Measurements from ENCODE around the gene COL4A4. TPM values are rescaled to one million over a fixed set of nuclear protein-coding genes. Genes with fewer than 3 reads are reported as not detected.

The COL4A4 gene
- total and polyA plus RNA-seq, 2 experiments from 2014 or later = 1.3 to 3.1 TPM

GRCh38 chr2:226984750-226985582, 179.0 kb downstream of the COL4A4 start:
- Histone ChIP-seq H3K9me2 (ENCODE audit: insufficient read depth) (no peaks in the 10 kb centered on the region), H4K20me1 (replicated peaks; ENCODE audit: insufficient read depth) (no peaks in the 10 kb centered on the region; the same call in 1 of the 2 replicates), H3K27ac (ENCODE audit: low read depth) (0 out of 2 replicates have a peak overlapping the region, but pooled peaks have one; percentile 32), H3K4me3 (no peak overlapping the region), H2AFZ (no peak overlapping the region), H3K4me2 (peak overlapping the region; percentile 60), H3K79me2 (replicated peaks; ENCODE audit: insufficient read depth) (no peaks in the 10 kb centered on the region), H3F3A (replicated peaks; ENCODE audit: low read depth) (no peaks in the 10 kb centered on the region), H3K36me3 (ENCODE audit: insufficient read depth) (no peaks in the 10 kb centered on the region; the same call in 1 of the 2 replicates), H3K27me3 (ENCODE audit: insufficient read depth) (no peaks in the 10 kb centered on the region), H3K4me1 (ENCODE audit: insufficient read depth) (peaks cover 7% of the 10 kb centered on the region)
- Mint-ChIP-seq H3K4me1 (peaks cover 12% of the 10 kb centered on the region), H3K9me3 (no peaks in the 10 kb centered on the region), H3K36me3 (ENCODE audit: low read depth) (no peaks in the 10 kb centered on the region; the same call in 2 of the 3 replicates), H3K27me3 (ENCODE audit: insufficient read depth, low read depth, poor library complexity) (peaks cover 5% of the 10 kb centered on the region), H3K27ac (peak overlapping the region; percentile 69), H3K4me3 (no peak overlapping the region)
- DNase-seq (ENCODE audit: low spot score) = peak; percentile 83
- TF ChIP-seq POLR2AphosphoS5 (IDR thresholded peaks at IDR 0.05; ENCODE audit: low read depth) (no peak), CTCF (conservative IDR thresholded peaks at IDR 0.05; ENCODE audit: low read depth in 2 of 2) (peak; percentile 69 to 72)
- ATAC-seq = peak; percentile 61

GRCh38 chr2:226983895-226984749, 179.9 kb downstream of the COL4A4 start:
- peaks cover 7% of the 10 kb centered on the region for H3K4me1 ChIP-seq (ENCODE audit: insufficient read depth)
- Mint-ChIP-seq H3K27me3 (ENCODE audit: insufficient read depth, low read depth, poor library complexity) (peaks cover 5% of the 10 kb centered on the region), H3K9me3 (no peaks in the 10 kb centered on the region; the same call in 2 of the 3 replicates), H3K27ac (peak overlapping the region; percentile 69), H3K4me1 (peaks cover 12% of the 10 kb centered on the region), H3K36me3 (ENCODE audit: low read depth) (no peaks in the 10 kb centered on the region; the same call in 2 of the 3 replicates), H3K4me3 (no peak overlapping the region)
- ATAC-seq (no peak; the same call in 2 of the 3 replicates), DNase-seq (ENCODE audit: low spot score) (no peak)
- TF ChIP-seq ZNF462 (CRISPR knock-in tag; IDR thresholded peaks at IDR 0.05) (no peak), STAT1 (IDR thresholded peaks at IDR 0.05; ENCODE audit: unreplicated experiment) (no peak), EZH2phosphoT487 (IDR thresholded peaks at IDR 0.05; ENCODE audit: unreplicated experiment) (no peak), CREB1 (CRISPR knock-in tag; IDR thresholded peaks at IDR 0.05; ENCODE audit: low read depth) (no peak), ZNF114 (CRISPR knock-in tag; IDR thresholded peaks at IDR 0.05) (no peak)
- no peaks in the 10 kb centered on the region; the same call in 1 of the 2 replicates for H4K20me1 ChIP-seq (replicated peaks; ENCODE audit: insufficient read depth)
- H3K9me2 ChIP-seq (ENCODE audit: insufficient read depth) = no peaks in the 10 kb centered on the region; the same call in 1 of the 2 replicates
- 0 out of 2 replicates have a peak overlapping the region, but pooled peaks have one; percentile 32 for H3K27ac ChIP-seq (ENCODE audit: low read depth)
- H3K27me3 ChIP-seq (ENCODE audit: insufficient read depth) = no peaks in the 10 kb centered on the region
- H3K36me3 ChIP-seq (ENCODE audit: insufficient read depth) = no peaks in the 10 kb centered on the region; the same call in 1 of the 2 replicates
- no peaks in the 10 kb centered on the region for H3K79me2 ChIP-seq (replicated peaks; ENCODE audit: insufficient read depth)
- no peak overlapping the region for H2AFZ ChIP-seq
- H3K4me3 ChIP-seq = no peak overlapping the region
- H3K4me2 ChIP-seq = peak overlapping the region; percentile 60
- no peaks in the 10 kb centered on the region for H3F3A ChIP-seq (replicated peaks; ENCODE audit: low read depth)
